Inflammatory macrophage treated with lipopolysaccharide for 1 hour (primary cell): ENCODE data around the gene EFHC2.
"Not testable (repeated sequence)": the region's sequence is repeated elsewhere in the genome, so short reads cannot be mapped to it uniquely, and the experiment has no call there.

ENCODE experiments used
- DNase-seq, 2 donors: peaks; one replicate each; pipeline ENCODE4 v3.0.0-alpha.2; 2020 to 2022

The EFHC2 gene

DNA sequence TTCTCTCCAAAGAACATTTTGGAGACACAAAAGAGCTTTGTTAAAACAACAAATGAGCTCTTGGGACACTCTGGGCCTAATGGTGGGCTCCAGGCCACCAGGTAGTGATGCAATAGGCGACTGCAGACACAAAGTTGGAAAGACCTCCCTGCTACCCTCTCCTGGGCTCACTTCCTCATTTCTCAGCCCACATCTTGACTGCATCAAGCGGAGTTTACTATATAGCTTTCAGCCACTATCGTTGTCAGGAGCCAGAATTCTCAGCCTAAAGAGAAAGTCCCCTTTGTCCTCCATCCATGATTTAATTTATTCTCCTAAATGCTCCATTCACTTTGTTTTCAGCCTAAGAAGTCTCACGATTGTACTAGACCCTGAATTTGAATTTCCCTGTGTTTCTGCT lies 114.9 kb downstream of the EFHC2 start:
- peak; percentile 11 to 32 for DNase-seq

GRCh38 chrX:44227991-44228390 lies 115.5 kb downstream of the EFHC2 start:
- DNase-seq: no peak

- DNase-seq: no peak
Observed at GRCh38 chrX:44225667-44226066, 117.8 kb downstream of the EFHC2 start.

- no peak for DNase-seq
Observed at GRCh38 chrX:44224760-44225159, 118.7 kb downstream of the EFHC2 start.

DNA sequence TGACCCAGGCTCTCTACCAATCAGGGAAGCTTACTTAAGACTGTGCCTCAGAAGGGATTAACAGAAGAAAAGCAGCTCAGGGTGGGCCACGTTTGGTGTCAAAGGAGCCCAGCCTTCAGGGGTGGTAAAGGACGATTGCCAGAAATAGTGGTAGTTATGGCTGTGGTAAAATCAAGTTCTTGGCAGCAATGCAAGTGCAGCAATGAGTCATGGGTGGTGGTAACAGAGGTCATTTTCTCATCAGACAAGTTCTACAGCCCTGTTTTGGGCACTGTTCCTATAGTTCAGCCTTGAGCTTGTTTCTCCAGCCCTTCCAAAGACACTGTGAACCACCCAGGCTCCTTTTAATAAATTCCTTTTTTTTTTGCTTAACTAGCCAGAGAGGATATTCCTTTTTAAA lies 120.3 kb downstream of the EFHC2 start:
- no peak for DNase-seq

DNA sequence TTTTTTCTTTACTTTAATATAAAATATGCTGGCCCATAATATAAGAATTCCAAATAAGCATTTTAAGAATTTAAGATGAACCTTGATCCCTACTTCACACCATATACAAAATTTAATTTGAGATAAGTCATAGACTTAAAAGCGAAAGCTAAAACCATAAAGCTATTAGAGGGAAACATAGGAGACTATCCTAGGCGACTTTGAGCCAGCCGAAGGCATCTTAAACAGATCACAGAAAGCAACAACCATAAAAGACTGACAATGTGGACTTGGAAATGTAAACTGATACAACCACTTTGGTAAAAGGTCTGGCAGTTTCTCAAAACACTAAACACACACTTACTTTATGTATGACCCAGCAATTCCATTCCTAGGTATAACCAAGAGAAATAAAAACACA lies 125.0 kb downstream of the EFHC2 start:
- no peak for DNase-seq

- no peak for DNase-seq
Observed at GRCh38 chrX:44216171-44216570, 127.3 kb downstream of the EFHC2 start.

GRCh38 chrX:44203791-44204190 lies 139.7 kb downstream of the EFHC2 start:
- no peak for DNase-seq

DNA sequence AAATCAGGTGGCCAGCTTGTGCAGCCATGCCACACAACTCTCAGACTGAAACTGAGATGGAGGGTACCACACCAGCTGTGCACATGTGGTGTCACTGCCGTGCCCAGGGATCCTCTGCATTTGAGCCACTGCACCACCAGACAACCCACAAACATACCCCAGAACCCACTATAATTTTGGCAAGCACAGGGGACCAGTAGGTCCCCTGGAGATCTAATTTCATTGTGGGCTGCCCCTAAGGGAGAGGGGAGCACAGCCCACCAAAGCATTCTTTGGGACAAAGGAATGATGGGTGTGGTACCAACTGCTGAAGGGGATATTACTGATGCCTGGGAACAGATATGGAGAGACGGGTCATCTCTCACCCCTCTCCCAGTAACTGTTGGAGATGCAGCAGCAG lies 140.9 kb downstream of the EFHC2 start:
- DNase-seq: no peak

GRCh38 chrX:44189116-44189515 lies 154.4 kb downstream of the EFHC2 start:
- DNase-seq: peak; percentile 34 to 38

- DNase-seq: not testable (repeated sequence)
Observed at GRCh38 chrX:44187915-44188314, 155.6 kb downstream of the EFHC2 start.

DNA sequence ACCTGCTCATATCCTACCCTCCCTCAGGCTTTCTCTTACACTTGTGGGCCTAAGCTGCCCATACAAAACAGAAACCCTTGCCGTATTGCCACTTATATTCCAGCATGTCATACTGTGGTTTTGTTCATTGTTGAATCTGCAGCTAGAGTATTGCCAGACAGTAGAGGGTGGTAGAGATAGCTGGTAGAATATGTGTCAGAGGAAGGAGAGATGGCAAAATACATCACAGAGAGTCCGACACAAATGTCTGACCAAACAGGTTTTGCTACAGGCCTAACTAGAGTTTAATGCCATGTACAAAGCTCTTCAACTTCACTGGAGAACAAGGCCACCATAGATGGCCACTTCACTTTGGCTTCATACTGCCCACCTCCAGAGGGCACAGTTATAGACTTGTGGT lies 160.1 kb downstream of the EFHC2 start:
- DNase-seq: no peak

DNA sequence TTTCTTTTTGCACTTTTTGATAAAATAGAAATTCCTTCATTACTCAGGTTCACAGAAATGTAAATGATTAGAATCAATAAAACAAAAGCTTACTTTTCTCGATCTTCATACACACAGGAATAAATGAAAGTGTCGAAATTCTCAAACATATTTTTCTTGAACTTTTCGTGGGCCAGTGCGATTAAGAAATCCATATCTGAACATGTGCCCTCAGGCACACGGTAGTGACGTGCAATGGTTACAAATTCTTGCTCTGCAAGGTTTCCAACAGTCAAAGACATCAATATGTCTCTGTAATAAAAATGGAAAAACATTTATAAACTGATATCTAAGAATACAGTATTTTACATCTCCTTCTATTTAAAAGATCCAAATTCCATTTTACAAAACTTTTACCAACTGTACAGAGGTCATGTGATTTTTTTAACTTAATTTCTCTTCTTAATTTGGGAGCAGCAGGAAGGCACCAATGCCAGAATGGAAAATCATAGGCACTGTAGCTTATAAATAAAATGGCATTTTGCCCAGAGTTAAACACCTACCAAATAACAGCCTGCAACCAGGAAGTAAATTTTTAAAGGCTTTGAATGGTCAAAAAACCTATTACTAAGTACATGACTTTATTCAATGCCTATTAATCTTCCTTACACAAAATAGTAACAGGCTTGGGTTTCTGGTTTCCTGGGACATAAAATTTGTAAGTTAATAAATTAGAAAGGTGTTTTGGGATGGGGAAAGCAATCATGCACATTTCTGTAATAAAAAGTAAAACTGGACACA lies 165.0 kb downstream of the EFHC2 start:
- no peak for DNase-seq

DNA sequence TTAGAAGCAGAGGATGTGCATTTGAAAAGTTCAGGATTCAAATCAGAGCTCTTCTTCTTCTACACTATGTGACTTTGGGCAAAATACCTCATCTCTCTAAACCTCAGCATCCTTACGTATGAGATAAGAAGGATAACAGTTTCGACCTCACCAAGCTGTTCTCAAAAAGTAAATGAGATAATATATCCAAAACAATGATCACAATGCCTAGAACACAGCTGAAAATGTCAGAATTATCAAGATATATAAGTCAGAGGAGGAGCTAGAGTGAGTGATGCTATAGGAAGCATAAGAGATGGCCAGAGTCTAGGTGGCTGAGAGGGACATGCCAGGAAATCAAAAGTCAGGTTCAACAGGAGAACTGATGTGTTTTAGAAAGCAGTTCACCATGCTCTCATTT lies 168.0 kb downstream of the EFHC2 start:
- DNase-seq: no peak

GRCh38 chrX:44174061-44174460 lies 169.4 kb downstream of the EFHC2 start:
- no peak for DNase-seq

DNA sequence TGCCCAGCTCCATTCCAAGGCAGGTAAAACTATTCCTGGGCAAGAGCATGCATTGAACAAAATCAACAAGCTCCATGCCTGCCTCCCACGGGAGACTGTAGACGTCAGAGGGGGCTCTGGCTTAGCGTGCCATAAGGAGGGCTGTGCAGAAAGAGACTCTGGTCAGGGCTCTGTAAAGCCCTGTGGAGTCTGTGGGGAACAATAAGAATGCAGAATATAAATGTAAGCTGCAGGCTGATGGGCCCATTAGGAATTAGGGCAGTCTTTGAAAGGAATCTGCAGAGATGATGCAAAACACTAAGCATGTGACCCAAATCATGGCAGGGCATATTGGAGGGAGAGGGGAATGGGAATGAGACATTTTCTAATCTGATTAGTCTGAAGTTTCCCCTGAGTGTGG lies 170.3 kb downstream of the EFHC2 start:
- no peak for DNase-seq

- peak; percentile 45 to 76 for DNase-seq
Observed at GRCh38 chrX:44167116-44167515, 176.4 kb downstream of the EFHC2 start.

- no peak for DNase-seq
Observed at GRCh38 chrX:44162964-44163475, 180.5 kb downstream of the EFHC2 start.

- no peak for DNase-seq
Observed at GRCh38 chrX:44157858-44158257, 185.6 kb downstream of the EFHC2 start.

- no peak for DNase-seq
Observed at GRCh38 chrX:44157283-44157682, 186.2 kb downstream of the EFHC2 start.

DNA sequence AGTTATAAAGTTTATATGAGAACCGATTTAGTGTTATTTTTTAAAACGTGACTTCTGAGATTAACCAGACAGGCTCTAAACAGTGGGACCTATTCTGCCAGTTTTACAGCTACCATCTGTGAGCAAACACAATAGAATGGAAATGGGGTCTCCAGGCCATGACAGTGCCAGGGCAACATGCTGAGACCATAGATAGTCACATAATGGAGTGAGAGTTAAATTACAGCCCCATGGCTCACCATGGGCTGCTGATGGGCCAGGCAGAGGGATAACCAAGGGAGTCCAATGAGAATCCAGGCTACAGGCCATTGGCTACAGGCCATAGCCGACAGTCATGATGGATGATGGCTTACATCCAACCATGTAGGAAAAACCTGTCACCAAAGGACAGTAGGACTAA lies 186.7 kb downstream of the EFHC2 start:
- DNase-seq: no peak

- no peak for DNase-seq
Observed at GRCh38 chrX:44155126-44155525, 188.3 kb downstream of the EFHC2 start.

GRCh38 chrX:44152852-44153251 lies 190.6 kb downstream of the EFHC2 start:
- peak; percentile 69 to 75 for DNase-seq

- DNase-seq: no peak
Observed at GRCh38 chrX:44147130-44147529, 196.3 kb downstream of the EFHC2 start.
